HPDE6-E6E7 (cell line): ENCODE measurements around the gene CFAP97D1.
"Not testable (repeated sequence)": the region's sequence is repeated elsewhere in the genome, so short reads cannot be mapped to it uniquely, and the experiment has no call there.

ENCODE experiments used
- DNase-seq: peaks from one replicate; pipeline ENCODE4 v3.0.0; 2011; ENCODE audit warnings: missing footprints; ENCODE audit errors: extremely low spot score

The CFAP97D1 gene

DNA sequence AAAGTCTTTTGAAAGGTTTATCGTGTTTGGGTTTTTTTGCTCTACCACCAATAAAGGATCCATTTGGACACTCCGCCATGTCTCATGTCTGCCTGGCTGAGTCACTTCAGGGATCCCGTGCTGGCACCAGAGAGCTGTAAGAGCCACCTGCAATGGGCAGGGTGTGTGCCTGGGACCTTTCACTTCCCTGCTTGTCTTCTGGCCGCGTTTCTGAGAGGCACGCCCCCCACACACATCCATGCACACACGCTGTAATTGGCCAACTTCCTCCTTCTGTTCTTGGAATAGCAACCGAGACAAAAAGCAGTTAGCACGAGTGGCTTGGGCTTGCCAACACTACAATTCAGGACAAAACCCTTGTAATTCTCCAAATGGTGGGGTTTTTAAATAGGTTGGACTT, 11.9 kb upstream of the CFAP97D1 start:
- DNase-seq: no peak

DNA sequence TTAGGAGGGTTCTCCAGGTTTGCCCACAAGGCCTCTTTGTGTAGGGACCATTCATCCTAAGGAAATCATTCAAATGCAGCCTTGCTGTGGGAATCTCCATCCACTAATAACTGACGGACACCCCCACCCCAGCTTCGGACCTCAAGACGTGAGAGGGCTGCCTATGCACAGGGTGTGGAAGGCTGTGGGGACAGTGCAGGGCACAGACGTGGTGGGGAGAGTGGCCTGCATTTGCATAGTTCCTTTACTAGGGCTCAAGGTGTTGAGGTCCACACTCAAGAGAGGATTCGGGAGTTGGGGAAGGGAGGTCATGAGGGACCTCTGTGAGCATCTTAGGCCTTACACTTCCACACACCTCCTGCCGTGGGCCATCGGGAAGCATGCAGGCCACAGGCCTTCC, 11.3 kb upstream of the CFAP97D1 start:
- DNase-seq: no peak

DNA sequence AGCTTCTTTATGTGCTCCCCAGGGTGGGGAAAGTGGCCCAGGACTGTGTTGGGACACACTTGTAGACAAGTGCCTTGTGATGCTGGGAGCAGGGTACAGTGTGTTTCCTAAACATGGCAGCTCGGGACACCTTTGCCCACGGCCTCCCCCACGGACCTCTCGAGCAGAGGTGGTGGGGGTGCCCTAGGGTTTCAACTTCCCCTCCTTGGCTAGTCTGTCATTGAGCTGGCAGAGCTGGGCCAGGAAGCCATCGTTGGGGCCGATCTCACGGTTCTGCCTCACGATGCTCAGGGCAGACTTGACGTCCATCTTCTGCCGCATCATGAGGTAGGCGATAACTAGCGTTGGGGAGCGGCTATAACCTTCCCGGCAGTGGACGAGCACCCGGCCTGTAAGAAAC, 10.8 kb upstream of the CFAP97D1 start:
- DNase-seq: no peak

DNA sequence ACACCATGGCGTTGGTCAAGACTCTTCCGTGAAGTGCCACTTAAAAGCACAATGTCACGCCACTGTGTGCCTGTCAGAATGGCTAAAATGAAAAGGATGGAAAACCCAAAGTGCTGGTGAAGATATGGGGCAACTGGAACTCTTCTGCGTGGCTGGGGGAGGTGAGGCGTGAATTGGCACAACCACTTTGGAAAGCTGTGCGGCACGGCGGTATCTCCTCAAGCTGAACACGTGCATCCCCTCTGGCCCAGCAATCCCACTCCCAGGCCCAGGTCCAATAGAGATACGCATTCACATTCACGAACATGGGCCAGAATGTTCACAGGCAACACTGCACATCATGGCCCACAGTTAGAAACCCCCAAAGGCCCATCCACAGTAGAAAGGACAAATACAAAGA, 10.4 kb upstream of the CFAP97D1 start:
- no peak for DNase-seq

DNA sequence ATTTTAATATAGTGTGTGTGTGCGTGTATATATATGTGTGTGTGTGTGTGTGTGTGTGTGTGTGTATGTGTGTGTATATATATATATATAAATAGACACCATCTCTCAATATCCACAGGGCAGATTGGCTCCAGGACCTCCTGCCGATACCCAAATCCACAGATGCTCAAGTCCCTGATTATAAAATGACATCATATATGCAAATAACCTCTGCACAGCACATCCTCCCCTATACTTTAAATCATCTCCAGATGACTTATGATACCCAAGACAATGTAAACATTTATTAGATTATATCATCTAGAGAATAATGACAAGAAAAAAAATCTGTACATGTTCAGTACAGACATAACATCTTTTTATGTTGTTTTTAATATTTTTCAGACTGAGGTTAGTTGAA, 9.3 kb upstream of the CFAP97D1 start:
- no peak for DNase-seq

DNA sequence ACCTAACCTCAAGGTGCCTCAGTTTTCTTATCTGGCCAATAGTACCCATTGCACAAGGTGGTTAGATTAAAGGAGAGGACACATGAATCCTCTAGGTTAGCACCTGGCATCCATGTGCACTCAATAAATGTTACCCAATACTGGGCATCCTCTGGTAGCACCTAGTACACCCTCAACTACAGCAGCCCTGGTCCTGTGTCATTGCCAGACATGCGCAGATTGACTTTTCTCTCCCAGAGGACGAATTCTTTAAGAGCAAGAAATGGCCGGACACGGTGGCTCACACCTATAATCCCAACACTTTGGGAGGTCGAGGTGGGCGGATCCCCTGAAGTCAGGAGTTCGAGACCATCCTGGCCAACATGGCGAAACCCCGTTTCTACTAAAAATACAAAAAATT, 8.8 kb upstream of the CFAP97D1 start:
- no peak for DNase-seq

DNA sequence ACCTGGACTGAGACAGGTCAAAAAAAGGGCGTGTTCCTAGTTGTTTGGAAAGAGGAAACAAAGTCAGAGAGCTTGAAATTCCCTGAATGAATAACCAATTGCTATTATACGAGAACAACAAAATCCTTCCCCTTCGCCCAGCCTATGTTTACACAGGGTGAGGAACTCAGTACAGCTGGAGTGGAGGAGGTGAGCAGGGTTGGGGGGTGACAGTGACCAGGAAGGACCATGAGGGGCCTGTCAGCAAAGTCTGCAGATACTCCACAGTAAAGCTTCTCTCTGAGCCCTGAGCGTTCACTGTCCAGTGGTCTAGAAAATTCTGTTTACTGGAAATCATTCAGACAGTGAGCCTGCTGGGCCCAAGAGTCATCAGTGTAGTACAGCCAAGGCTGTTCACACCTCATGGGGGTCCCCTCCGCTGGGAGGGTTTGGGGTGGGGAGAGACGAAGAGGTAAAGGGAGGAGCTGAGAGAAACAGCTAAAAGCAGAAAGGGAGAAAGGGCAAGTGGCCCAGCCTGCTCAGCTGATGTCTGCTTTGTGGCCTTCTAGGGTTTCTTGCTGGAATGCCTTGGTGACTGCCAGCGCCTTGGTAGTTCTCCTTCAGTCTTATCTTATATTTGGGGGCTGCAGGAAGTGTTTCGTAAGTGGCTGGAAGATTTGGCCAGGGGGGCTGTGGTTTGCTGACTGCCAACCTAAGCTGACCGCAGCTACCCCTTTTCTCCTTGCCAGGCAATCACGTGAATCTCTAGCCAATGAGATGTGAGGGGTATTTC, 7.2 kb upstream of the CFAP97D1 start:
- no peak for DNase-seq

DNA sequence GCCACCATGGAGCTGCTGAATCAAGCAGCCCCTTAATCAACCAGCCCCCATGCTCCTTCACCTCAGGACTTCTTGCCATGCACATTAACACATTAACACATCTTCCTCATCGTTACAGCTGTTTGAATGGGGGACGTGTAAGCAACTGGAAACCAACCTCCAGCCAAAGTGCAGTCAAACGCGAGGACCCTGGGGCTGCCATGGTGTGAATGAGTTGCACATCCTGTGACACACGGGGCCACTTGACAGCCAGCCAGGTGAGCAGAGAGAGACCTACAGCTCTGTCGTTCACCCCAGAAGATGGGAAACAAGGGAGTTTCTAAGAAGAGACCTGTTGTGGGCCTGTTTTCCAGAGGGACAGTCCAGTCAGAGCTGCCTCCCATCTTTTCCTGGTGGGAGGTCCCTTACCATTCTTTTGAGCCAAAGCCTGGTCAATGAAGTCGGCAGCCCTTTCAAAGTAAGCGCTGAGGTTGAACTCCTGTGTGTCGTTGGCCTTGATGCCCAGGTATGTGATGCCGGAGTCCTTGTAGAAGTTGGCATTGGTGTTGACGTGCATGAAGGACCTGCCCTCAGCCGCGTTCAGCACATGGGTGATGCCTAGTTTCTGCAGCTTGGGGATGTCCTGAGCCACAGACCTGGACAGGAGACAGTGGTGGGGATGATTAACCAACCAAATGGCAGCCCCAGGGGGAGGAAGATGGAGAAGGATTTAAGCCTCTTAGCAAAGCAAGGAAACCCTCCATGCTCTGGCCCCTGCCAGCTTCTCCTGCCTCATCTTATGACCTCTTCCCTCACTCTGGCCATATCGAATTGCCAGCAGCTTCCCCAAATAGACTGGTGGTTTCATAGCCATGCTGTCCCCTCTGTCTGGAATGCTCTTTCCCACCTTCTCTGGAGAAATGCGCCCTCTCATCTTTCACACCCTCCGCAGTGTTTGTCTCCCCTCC, 5.7 kb upstream of the CFAP97D1 start:
- DNase-seq: no peak

DNA sequence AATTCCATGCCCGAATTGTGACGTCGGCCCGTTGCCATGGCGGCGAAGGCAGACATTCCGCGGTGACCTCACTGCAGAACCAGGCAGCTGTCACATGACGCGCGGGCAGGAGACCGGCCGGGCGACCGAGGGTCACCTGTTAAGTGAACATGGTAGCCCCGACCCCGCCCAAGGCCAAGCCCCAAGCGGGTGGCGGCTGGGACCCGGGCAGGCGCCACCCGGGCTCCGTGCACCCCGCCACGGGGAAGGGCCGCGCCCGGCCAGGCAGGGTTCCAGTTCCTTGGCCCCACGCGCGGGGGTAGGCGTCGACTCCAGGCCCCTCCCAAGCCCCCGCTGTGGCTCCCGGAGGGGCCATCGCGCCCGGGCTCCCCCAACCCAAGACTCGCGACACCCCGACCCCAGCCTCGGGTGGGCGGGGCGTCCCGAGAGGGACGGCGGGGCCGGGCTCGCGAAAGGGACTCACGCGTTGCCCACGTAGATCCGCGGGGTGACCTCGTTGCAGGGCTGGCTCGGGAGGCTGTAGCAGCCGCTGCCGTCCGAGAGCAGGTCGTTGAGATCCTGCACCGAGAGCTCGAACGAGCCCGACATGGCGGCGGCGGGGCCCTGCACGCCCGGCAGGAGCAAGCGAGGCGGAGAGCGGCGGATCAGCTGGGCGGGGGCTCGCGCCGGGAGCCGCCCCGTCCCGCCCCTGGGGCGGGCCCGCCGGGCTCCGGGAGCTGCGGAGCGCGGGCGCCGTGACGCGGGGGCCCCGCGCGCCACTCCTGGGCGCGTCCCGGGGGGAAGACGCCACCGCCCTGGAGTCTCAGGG, 1.7 kb upstream of the CFAP97D1 start, which contains the start of gene DUSP3:
Gene DUSP3, minus strand, starts transcription at position 641 of the 808 bp plus-strand sequence. Its CDS starts 53 bp downstream, at position 588.
- peak; percentile 90 for DNase-seq

DNA sequence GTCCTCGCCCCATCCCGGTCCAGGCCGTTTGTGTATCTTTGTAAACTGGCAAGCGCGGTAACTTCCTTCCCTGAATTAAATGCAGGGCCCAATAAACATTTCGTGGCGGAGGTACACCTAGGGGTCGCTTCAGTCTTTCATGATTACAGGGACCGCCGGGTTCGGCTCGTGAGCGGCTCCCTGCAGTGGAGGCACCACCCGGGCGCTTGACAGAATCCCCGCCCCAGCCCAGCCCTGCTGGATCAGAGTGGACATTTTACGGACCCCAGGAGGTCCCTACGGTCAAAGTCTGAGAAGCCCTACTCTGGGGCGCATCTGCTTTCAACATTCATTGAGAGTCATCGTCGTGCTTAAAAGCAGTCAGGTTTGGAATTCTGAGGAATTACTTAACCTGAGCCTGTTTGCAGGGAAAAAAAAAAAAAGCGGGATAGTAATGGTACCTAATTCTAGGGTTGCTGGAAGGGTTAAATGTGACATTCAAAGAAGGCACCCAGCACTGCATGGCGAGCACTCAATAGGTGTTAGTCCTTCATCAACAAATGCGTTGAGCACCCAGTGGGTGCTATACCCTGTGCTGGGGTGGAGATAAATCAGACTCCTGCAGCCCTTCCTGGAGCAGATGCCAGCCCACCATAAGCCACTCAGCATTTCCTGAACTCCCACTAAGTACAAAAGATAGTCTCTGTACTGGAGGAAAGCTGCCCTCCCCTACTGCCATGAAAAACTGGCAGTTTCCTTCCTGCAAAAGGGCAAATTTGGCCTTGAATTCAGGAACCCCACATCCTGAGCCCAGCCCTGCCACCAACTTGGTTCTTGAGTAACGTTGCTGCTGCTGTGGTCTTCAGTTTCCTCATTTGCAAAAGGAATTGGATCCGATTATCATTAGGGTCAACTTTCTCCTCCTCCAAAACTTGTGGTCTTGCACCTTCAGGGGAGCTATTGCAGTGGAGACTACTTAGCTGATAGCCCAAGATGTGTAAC, 800 bp upstream of the CFAP97D1 start:
- no peak for DNase-seq

DNA sequence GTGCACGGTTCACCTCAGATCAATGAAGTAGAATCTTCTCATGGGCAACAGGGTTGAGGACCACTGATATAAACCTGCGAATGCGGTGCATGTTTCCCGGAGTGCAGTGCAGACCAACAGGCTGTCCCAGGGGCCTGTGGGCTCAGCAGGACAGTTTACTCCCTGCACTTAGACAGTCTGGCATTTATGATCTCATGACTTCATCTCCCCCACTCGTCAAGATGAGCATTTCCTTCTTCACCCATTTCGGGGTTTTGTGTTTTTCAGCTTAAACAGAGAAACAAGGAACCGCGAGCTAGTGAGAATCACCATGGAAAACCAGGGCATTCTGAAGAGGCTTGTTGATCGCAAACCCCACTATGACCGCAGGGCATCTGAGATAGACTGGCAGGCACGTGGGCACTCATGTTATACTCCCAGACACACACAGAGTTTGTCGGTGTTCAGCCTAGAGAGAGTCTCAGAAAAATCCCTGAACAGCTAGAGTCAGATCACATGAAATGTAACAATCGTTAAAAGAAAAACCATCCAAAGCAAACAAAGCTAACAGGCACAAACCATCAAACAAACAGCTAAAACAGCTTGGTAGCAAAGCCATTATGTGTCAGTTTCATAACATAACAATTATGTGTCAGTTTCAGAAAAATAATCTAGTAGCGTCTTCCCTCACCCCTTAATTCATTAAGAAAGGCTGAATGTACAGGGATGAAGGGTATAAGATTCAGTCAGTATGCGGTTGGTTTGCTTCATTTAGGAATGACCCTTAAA, 2.9 kb downstream of the CFAP97D1 start:
- no peak for DNase-seq

DNA sequence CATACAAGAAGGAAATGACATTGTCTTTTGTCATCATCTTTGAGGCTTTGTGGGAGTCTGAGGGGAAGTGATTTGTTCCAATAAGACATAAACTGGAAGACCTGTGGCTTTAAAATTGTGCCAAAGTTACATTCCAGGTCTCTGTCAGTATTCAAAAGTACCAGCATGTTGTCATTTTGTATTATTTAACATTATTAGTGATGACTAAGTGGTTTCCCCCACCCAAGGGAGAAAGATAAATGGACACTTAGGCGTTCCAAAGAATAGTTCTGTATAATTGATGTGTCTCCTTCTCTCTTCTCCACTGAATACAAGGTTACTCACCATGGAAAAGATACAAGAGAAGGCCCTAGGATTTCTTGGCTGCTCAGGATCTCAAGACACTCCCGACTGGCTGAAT, 3.8 kb downstream of the CFAP97D1 start:
- no peak for DNase-seq

DNA sequence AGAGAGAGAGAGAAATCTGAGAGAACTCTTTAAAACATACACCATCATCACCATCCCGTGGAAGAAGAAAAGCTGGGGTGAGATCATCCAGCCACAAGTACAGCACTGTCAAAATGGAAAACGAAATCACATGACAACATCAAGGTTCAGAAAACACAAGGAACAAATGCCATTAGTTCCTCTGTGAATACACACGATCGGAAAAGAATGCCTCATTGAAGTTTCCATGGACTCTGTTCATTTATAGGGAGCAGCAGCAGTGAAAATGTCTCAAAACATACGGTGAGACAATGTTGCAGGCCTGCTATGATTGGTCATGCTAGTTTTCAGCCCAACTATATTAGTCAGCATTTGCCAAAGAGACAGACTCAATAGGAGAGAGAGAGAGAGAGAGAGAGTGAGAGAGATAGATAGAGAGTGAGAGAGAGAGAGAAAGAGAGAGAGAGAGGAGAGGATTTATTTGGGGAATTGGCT, 4.4 kb downstream of the CFAP97D1 start:
- no peak for DNase-seq

DNA sequence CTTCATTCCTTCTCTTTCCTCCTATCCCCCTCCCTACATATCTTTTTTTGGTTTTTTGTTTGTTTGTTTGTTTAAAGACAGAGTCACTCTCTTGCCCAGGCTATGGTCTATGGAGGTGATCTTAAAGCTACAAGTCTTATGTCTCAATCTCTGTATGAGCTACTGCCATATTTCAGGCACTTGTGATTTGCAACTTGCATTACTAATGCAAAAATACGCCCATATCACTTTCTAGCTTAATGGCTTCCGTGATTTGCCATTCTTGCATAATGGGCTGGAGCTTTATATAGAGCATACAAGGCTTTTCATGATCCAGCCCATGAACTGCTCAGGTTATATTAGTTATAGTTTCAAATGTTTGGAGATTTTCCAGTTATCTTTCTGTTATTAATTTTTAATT, 7.5 kb downstream of the CFAP97D1 start:
- no peak for DNase-seq

DNA sequence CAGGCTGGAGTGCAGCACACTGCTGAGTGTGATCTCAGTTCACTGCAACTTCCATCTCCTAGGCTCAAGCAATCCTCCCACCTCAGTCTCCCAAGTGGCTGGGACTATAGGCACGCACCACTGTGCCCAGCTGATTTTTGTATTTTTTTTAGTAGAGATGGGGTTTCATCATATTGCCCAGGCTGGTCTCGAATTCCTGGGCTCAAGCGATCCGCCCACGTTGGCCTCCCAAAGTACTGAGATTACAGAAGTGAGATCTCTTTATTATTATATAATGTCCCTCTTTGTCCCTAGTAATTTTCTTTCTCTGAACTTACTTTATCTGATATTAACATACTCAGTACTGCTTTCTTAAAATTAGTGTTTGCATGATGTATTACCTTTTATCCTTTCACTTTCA, 8.3 kb downstream of the CFAP97D1 start:
- no peak for DNase-seq

DNA sequence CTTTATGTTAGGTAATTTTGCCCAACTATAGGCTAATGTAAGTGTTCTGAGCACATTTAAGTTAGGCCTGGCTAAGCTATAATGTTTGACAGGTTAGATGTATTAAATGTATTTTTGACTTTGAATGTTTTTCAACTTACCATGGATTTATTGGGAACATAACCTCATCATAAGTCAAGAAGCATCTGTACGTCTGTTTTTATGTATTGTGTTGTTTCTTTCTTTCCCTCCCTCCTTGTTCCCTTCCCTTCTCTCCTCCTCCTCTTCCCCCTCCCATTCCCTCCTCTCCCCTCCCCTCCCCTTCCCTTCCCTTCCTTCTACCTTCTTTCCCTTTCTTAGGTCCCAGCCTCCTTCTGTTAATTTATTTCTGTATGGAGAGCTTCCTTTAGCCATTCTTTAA, 9.2 kb downstream of the CFAP97D1 start:
- no peak for DNase-seq

DNA sequence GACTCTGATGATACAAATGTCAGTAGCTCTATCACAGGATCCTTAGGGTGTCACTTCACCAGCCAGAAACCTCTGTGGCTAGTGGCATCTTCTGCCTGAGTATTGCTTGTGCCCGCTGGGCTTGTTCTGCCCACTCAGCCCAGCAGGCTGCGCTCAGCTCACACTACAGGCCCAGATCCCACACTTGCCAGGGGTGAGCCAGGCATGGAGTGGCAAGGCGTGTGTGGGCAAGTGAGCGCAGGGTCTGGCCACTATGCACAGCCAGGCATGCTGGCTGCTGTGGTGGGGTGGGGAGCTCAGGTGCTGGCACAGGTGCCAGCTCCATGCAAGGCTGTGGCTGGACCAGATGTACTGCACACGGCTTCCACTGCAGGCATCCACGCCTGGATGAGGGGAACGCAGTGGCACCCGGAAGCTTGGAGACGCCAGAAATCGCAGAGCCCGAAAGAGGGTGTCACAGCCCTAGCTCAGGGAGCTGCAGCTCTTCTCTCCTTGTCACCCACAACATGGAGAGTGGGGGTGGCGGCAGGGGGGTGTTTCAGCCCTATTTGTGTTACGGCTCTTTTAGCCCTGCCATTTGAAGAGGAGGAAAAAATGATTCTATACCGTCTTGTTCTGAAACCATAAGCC, 10.2 kb downstream of the CFAP97D1 start:
- no peak for DNase-seq

DNA sequence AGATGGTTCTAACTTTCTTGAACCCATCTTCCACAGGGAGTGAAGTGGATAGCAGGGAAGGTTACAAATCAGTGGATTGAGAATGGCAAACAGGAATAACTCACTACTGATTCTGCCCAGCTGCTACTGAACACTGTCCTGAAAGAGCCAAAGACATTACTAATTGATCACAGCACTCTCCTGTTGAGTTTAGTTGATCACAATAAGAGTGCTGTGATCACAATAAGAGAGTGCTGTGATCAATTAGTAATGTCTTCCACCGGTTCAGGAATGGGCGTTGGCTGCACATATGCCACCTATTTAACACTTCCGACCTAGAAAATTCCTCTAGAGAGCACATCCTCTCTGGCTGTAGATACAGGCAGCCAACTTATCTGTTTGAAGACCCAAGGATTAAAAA, 11.4 kb downstream of the CFAP97D1 start:
- DNase-seq: peak; percentile 52

DNA sequence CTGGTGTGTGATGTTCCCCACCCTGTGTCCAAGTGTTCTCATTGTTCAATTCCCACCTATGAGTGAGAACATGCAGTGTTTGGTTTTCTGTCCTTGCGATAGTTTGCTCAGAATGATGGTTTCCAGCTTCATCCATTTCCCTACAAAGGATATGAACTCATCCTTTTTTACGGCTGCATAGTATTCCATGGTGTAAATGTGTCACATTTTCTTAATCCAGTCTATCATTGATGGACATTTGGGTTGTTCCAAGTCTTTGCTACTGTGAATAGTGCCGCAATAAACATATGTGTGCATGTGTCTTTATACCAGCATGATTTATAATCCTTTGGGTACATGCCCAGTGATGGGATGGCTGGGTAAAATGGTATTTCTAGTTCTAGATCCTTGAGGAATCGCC, 12.4 kb downstream of the CFAP97D1 start:
- not testable (repeated sequence) for DNase-seq
